Fibroblast of villous mesenchyme (primary cell): ENCODE data around the gene ELP5. TPM values are rescaled to one million over a fixed set of nuclear protein-coding genes. Genes with fewer than 3 reads are reported as not detected.
A peak's percentile ranks its signal among the peaks of the same experiment; 100 is the strongest.

ENCODE experiments used
- DNase-seq: peaks from one replicate; pipeline ENCODE4 v3.0.0-alpha.2; 2010; ENCODE audit warnings: low read depth
- H3K4me3 ChIP-seq: 2 replicates; pipeline ENCODE4 v1.5.1; 2011; ENCODE audit warnings: low read depth, mild to moderate bottlenecking, low read length
- CTCF ChIP-seq: IDR thresholded peaks from 2 replicates; pipeline ENCODE4 v1.5.1; 2012; ENCODE audit warnings: low read depth, mild to moderate bottlenecking, low read length; ENCODE audit not compliant: insufficient read depth
- total RNA-seq: library from RNA; depleted of rRNA; stranded (reverse); fragments of >200 nt; gene quantifications from 2 replicates; pipeline ENCODE4 v1.2.3, GENCODE V29; 2012

ELP5 gene
- total RNA-seq, 1 donor = 36.3 TPM

DNA sequence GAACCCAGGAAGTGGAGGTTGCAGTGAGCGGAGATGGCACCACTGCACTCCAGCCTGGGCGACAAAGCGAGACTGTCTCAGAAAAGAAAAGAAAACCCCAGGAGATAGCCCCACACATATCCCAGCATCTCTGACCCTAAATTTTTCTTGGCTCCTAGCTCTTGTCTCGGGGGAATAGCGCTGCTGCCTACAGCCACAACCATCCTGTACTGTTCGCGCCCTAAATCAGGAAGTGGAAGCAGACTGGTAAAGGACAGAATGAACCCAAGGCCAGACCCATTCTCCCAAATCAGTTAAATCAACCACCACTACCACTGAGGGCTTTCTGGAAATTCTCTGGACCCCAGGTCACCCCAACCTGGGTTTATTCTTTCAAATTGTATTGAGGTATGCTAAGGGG lies 2.2 kb upstream of the ELP5 start:
- TF ChIP-seq CTCF = no peak
- DNase-seq = no peak
- H3K4me3 ChIP-seq = peak overlapping the region; percentile 90

- TF ChIP-seq CTCF = no peak
- peak overlapping the region; percentile 90 for H3K4me3 ChIP-seq
- no peak for DNase-seq
These were observed 1.1 kb upstream of the ELP5 start for GRCh38 chr17:7250695-7251627.

DNA sequence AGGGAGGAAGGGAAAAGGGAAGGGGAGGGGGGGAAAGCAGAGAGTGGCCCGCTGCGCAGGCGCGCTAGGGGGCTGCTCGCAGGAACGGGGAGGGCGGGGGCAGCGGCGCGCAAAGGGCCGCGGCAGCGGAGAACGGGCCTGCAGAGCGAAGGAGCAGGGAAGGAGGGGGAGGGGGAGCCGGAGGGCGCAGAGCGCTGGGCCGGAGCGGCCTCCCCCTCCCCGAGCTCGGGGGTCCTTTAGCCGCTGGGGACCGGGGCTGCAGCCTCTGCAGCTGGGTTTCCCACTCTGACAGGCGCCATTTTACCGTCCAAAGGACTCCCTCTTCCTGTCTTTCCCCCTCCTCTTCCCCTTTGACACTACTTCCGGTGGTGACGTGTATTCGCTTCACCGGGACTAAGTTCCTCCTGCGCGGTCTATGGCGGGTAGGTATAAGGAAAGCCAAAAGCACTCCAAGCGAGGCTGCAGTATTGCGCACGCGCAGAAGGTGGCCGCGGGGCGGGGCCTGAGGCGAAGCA lies 297 bp upstream of the ELP5 start, which contains the start of gene CTDNEP1:
TSS of gene CTDNEP1 (minus strand) at position 74 of the 515 bp plus-strand sequence. CDS start 438 bp downstream, outside the sequence.
- H3K4me3 ChIP-seq = peak within 1 kb of the TSS; percentile 90
- TF ChIP-seq CTCF = no peak
- peak; percentile 100 for DNase-seq

- peak overlapping the region; percentile 90 for H3K4me3 ChIP-seq
- no peak for DNase-seq
- TF ChIP-seq CTCF = no peak
These were observed 1.1 kb downstream of the ELP5 start for GRCh38 chr17:7253082-7253481.

GRCh38 chr17:7254511-7254910 lies 2.5 kb downstream of the ELP5 start:
- TF ChIP-seq CTCF = no peak

DNA sequence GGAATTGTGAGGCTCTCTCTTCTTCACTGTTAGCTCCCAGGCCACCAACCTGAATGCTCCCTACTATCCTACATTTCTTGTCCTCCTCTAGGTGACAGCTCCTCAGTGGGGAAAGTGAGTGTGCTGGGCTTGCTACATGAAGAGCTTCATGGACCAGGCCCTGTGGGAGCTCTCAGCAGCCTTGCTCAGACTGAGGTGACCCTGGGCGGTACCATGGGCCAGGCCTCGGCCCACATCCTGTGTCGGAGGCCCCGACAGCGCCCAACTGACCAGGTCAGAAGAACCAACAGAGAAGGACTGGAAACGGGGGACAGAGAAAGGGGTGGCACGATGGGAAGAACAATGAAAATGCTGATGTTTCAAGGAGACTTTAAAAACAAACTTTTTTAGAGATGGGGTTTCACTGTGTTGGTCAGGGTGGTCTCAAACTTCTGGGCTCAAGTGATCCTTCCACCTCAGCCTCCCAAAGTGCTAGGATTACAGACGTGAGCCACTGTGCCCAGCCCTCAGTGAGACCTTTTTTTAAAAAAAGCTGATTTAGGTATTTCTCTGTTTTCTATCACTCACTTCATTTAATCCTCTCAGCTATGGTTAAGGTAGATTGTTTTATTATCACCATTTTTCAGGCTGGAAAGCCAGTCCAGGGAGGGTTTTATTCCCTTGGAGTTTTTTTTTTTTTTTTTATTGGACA lies 4.9 kb downstream of the ELP5 start:
- no peak for DNase-seq
- no peak for TF ChIP-seq CTCF
- H3K4me3 ChIP-seq = no peak overlapping the region

More at GRCh38 chr17:7254511-7254910, 2.5 kb downstream of the ELP5 start:
- no peak for DNase-seq
- H3K4me3 ChIP-seq = no peak overlapping the region
